HG03439 (cell line): ENCODE results near the gene TNFSF11.

ENCODE experiments used
- ATAC-seq: cut with Tn5 transposase; IDR thresholded peaks from one replicate; pipeline ENCODE4 v1.9.1; 2021; ENCODE audit warnings: mild to moderate bottlenecking, moderate library complexity; ENCODE audit not compliant: unreplicated experiment

Gene TNFSF11

GRCh38 chr13:42607546-42607945, 33.6 kb downstream of the TNFSF11 start:
- ATAC-seq, result no peak

DNA sequence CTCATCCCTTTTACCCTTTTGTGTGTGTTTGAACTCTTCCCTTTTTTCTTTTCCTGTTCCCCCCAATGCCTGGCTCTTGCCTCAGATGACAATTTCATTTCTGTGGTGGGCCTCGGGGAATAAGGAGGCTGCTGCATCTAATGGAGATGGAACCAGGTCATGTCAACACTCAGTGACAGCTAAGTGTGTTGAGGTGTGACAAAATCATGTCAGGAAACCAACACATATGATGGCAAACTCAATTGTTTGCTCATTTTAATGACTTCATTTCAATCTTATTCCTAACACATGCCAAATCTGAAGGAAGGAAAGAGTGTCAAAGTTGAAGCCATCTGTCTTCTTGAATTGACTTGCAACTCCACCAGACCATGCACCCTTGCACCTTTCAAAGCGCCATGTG, 36.7 kb downstream of the TNFSF11 start:
- no peak for ATAC-seq

DNA sequence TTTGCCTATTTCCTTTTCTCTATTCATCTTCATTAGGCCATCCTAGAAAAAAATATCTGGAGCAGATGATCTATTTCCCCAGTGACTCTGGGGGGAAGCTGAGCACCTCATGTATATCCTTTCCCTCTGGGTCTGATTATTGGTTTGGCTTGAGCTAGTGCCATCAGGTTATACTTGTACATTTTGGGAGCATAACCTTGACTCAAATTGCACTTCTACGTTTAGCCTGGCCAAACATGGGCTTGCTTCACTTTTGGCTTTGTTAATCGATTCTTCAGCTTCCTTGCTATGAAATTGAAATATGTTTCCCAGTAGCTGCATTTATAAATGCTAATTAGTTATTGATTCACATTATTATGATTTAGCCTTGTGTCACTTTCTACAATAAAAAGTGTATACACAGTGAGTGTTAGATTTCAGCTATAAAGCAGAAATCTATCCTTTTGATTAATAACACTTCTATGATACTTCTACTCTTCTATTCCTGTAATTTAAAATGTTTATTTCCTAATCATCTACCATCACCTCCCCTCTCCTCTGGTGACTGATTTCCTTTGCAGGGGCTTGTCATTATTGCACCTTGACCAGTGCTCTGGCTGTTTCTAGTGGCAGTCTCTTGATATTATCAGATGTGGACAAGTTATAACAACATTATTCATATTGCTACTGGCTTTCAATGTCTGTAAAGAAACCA, 37.3 kb downstream of the TNFSF11 start:
- no peak for ATAC-seq

DNA sequence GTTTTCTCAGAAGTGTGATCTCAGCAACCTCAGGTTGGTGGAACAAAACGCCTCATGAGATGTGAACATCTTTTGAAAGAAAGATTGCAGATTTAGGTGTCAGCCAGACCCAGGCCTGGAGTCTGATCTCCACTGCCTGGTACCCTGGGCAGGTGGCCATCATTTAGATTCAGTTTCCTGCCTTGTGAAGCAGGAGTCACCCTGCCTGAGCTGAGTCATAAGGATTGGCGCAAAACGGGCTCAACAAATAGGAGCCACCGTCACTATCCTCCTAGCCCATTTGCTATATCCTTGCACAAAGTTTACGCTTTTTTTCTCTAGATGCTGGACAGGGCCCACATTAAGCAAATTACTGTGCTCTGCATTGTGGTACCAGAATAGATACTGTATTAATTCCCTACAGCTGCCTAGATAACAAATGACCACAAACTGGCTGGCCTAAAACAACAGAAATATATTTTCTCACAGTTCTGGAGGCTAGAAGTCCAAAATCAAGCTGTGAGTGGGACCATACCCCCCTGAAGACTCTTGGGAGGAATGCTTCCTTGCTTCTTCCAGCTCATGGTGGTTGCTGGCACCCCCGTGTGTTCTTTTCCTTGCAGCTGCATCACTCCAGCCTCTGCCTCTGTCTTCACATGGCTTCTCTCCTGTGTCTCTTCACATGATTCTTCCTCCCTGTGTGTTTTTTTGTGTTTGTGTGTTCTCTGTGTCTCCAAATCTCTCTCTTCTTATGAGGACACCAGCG, 38.2 kb downstream of the TNFSF11 start:
- ATAC-seq, result no peak

DNA sequence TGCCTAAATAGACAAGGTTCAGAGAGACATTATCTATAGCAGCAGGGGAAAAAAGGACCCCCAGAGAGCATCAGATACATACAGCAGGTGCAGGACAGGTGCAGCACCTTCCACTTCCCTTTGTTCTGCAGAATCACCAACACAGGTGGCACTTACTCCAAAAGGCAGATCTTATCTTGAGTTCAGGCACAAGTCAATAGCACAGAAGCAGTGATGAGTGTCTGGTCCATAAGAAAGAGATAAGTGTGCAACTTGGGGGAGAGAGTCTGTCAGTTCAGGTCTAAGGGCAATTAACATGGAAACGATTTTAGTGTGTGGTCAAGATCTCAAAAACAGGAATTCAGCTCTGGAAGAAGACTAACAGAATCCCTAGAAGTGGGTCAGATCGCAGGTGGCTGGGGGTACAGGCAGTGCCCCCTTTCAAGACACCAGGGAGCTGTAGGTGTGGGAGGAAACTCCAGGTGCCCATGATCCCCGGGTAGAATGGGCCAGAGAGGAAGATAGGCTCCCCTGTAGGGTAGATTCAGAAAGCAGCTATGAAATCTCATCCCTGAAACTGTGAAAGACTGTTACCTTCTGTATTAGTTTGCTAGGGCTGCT, 40.6 kb downstream of the TNFSF11 start:
- no peak for ATAC-seq

DNA sequence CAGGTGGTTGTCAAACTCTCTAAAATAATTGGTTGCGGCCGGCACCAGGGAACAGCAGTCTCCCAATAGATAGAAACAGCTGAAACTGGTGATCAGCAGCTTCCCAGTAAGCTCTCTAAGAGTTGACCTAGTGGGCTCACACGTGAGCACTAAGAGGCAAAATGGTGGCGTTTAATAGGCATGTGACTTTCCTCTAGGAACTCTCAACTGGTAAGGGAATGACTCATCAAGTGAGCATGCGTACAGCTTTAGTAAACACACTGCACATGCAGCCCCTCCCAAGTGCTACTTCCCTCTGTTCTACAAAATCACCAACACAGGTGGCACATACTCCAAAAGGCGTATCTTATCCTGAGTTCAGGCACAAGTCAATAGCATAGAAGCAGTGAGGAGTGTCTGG, 41.7 kb downstream of the TNFSF11 start:
- no peak for ATAC-seq

GRCh38 chr13:42617221-42617620, 43.3 kb downstream of the TNFSF11 start:
- no peak for ATAC-seq

DNA sequence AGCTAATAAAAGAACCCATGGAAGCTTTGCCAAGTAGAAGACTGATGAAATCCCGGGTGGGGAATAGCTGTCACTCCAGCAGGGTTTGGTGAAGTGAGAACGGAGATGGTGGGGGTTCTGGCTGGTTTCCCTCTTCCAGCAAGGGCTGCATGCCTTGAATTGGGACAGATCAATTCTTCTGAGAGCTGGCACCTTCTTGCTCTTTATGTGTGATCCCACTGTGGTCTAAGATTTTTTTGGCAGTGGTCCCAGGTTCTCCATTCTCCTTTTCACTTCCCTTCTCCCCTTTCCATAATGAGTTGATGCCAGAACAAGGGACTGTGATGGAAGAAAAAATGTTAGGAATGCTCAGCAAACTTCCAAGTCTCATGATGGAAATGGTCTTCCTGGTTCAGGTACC, 50.0 kb downstream of the TNFSF11 start:
- no peak for ATAC-seq

DNA sequence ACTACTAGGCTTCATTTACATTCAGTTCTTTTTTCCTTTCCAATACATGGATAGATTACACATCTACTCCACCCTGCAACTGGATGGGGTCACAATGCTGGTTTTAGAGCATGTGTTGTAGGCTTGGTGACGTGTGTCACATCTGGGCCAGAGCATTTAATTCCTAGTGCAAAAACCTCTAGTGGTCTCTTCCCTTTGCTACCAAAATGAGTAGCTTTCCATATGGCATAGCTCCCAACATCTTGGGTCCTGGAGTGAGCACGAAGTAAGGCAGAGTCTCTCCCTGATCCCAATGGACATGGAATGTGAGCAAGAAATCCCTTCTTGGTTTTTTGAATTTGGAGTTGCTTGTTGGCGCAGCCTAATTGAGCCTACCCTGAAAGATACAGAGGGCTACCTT, 51.7 kb downstream of the TNFSF11 start:
- ATAC-seq, result no peak

DNA sequence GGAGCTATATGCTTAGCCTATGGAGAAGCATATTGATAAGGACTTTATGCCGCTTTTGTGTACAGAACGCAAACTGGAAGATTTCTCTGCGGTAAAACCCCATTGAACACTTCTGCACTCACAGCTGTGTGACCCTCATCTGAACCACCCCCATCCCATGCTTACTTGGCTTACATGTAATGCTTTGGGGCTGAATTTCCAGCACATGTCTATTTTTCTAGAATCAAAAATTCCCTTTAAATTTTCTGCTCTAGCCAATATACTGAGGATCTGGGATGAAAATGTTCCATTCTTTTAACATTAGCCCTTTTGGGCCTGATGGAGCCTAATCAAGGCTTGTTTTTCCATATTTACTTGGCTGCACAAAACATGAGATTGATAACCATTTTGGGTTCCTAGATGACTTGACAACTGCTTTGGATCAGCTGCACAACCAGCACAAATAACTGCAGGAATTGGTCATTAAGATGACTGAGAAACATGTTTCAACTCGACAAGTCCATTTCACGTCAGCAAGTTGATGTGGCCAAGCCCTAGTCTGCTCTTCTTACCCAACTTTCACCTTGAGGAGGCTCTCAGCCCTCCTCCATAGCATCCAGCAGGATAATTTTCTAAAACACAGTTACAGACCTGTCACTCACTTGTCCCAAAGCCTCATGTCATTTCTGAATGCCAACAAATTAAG, 52.4 kb downstream of the TNFSF11 start:
- ATAC-seq, result no peak

GRCh38 chr13:42628666-42629065, 54.7 kb downstream of the TNFSF11 start:
- no peak for ATAC-seq

GRCh38 chr13:42631181-42631580, 57.2 kb downstream of the TNFSF11 start:
- no peak for ATAC-seq

GRCh38 chr13:42633495-42633894, 59.5 kb downstream of the TNFSF11 start:
- no peak for ATAC-seq

DNA sequence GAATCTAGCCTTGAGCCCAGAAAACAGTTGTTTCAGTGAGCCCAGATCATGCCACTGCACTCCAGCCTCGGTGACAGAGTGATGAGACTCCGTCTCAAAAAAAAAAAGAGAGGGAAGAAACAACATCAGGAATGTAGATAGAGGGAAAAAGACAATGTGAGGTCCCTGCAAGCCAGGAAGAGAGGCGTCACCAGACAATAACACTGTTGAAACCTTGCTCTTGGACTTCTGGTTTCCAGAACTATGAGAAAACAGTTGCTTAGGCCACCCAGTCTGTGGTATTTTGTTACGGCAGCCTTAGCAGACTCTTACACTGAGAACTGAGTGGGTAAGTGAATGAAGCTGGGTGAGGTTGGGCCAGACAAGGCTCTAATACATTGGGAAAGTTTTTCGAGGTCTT, 64.1 kb downstream of the TNFSF11 start:
- no peak for ATAC-seq

DNA sequence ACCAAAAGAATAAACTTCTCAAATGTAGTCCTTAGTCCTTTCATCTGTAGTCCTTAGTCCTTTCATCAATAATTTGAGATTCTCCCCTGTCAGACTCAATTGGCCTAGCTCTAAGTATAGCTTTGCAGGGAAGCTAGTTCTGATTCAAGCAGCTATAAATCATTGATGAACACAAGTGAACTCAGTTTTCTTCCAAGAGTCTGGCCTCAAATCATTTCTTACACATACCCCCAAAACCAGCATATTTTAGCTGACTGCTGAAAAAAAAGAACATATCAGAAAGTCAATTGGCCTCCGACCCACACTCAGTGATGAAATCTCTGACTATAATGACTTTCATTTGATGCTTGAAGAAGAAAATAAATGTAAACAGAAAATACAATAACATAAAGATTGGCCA, 64.9 kb downstream of the TNFSF11 start:
- no peak for ATAC-seq

DNA sequence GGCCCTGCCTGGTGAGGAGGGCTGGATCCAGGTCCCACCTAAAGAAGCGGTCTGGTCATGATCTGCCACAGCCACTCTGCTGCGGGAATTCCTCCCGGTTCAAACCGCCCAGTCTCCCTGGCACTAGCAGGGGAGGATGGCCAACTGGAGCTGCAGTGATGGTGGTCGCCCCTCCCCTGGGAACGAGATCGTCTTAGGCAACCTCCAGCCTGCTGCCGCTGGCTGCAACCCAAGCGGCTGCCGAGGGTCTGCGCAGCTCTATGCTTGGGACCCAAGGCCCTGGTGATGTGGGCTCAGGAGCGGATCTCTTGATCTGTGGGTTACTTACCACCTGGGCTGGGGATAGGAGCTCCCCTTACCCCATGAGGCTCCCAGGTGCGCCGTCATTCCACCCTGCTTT, 69.1 kb downstream of the TNFSF11 start:
- no peak for ATAC-seq

- ATAC-seq, result no peak
Observed at GRCh38 chr13:42644841-42645240, 70.9 kb downstream of the TNFSF11 start.

DNA sequence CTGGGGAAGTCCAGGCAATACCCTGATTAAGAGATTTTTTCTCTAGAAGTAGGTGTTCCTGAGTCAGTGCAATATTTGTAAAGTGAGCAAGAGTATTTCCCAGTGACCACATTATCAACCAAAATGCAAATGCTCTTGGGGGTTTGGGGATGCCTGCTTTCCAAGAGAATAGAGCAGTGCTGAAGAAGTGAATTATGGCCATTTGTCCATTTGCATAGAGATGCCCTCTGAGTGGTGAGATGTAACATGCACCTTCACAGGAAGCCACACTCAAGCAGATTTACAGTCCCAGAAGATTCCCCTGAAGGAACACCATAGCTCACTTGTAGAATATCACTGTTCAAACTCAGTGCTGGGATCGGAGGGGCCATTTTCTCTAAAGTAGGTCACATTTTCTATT, 71.8 kb downstream of the TNFSF11 start:
- no peak for ATAC-seq

DNA sequence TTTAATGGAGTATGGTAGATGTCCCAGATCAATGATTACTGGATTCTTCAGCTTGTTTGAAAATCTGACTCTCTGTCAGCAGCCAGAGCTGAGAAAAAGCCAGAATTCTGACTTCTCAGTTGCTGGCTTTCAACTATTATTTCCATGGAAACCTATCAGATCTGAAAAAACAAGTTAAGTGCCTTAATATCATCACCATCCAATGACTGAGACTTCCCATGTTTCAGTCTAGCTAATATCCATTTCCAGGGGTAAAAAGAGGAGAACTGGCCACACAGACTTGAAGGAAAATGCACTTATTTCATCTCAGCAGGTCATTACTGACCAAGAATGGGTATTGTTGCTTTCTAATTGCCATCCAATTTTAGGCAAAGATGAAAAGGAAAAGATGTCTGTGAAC, 75.2 kb downstream of the TNFSF11 start:
- no peak for ATAC-seq

DNA sequence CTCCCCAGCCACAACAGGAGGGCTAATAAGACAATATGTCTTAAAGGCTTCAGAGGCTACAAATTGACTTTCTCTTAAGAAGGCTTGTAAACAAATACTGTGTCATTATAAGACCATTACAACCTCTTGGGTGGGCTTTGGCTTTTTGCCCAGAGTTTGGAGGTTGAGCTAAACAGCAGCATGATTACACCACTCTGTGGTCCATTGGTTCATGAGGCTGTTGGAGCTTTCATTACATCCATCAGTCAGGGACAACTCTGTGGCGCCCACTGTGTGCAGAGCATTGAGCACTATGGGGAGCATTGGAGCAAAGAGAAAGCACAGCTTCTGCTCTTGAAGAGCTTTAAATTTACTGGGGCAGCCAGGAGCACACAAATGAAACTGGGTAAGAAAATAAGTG, 75.9 kb downstream of the TNFSF11 start:
- no peak for ATAC-seq

DNA sequence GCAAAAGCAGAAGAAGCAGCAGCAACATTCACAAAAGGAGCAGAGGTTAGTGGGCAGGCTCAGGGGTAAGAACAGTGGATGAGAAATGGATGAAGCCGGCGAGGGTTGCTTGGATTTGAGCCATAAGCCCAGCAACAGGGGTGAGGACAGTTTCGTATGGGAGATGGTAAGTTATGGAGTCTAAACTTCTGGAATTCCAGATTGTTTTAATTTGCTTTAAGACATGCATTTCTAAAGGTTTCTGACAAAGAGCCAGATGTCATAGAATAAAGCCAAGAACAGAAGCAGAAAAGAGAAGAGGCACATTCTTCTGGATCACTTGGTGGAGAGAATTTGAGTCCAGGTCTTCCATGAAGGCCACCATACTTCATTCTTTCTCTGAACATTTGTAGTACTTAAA, 76.6 kb downstream of the TNFSF11 start:
- no peak for ATAC-seq
